WTC11 (cell line): Measurements from ENCODE around the gene RIN3. TPM values are rescaled to one million over a fixed set of nuclear protein-coding genes. Genes with fewer than 3 reads are reported as not detected.

Source experiments
- ATAC-seq: fragments of 200-7000 bp; cut with Tn5 transposase; 2 replicates; pipeline ENCODE4 v1.10.0; 2021; ENCODE audit warnings: mild to moderate bottlenecking, moderate library complexity
- CTCF ChIA-PET: fragments of 300-600 bp; sonication (Branson Sonifier 250); formaldehyde crosslinking; loops from one replicate; lab custom pipeline; 2021; ENCODE audit warnings: antibody characterized with exemption; lab: Charles Lee
- POLR2A ChIA-PET: fragments of 350-600 bp; sonication (Branson Sonifier 250); formaldehyde crosslinking; loops from one replicate; lab custom pipeline; 2021; ENCODE audit warnings: antibody characterized with exemption; lab: Charles Lee
- DNase-seq: peaks from one replicate; pipeline ENCODE4 v3.0.0; 2021; ENCODE audit warnings: low spot score
- H3K27ac Mint-ChIP-seq: 2 replicates; pipeline ENCODE4 v1.8.0; 2021; ENCODE audit warnings: mixed read lengths
- H3K27me3 Mint-ChIP-seq: 2 replicates; pipeline ENCODE4 v1.8.0; 2021; ENCODE audit warnings: low read depth, mild to moderate bottlenecking, moderate library complexity, mixed read lengths
- H3K36me3 Mint-ChIP-seq: 2 replicates; pipeline ENCODE4 v1.8.0; 2021; ENCODE audit warnings: mixed read lengths
- H3K4me1 Mint-ChIP-seq: 2 replicates; pipeline ENCODE4 v1.8.0; 2022; ENCODE audit warnings: mixed read lengths
- H3K4me3 Mint-ChIP-seq: 2 replicates; pipeline ENCODE4 v1.8.0; 2021; ENCODE audit warnings: mild to moderate bottlenecking, moderate library complexity, mixed read lengths
- H3K9me3 Mint-ChIP-seq: 2 replicates; pipeline ENCODE4 v1.8.0; 2021; ENCODE audit warnings: mixed read lengths
- ELF4 ChIP-seq: sonication (generic); formaldehyde crosslinking; IDR thresholded peaks from 2 replicates; pipeline ENCODE4 v1.8.1; 2022; ENCODE audit warnings: low read depth, mild to moderate bottlenecking, moderate library complexity, missing genetic modification reagents
- EMX1 ChIP-seq: fragments of 250-450 bp; sonication (Bioruptor Pico); IDR thresholded peaks from 2 replicates; pipeline ENCODE4 v1.8.0; 2021; ENCODE audit warnings: mild to moderate bottlenecking
- NR2C2 ChIP-seq: sonication (generic); formaldehyde crosslinking; IDR thresholded peaks from 2 replicates; pipeline ENCODE4 v1.8.0; 2022; ENCODE audit warnings: mild to moderate bottlenecking, missing genetic modification reagents
- RORB ChIP-seq: fragments of 250-450 bp; sonication (Bioruptor Pico); IDR thresholded peaks from 2 replicates; pipeline ENCODE4 v1.9.0; 2021; ENCODE audit warnings: mild to moderate bottlenecking
- ZNF232 ChIP-seq: sonication (generic); formaldehyde crosslinking; IDR thresholded peaks from 2 replicates; pipeline ENCODE4 v1.8.0; 2022; ENCODE audit warnings: mild to moderate bottlenecking, missing genetic modification reagents
- ZNF317 ChIP-seq: sonication (generic); formaldehyde crosslinking; IDR thresholded peaks from 2 replicates; pipeline ENCODE4 v1.8.1; 2023; ENCODE audit warnings: low read depth, mild to moderate bottlenecking, moderate library complexity, missing genetic modification reagents, borderline replicate concordance
- total RNA-seq: library from RNA; stranded (reverse); gene quantifications from 3 replicates; pipeline ENCODE4 v1.2.3, GENCODE V29; 2021
- TF ChIP-seq, protein P1 (sequence below): sonication (generic); formaldehyde crosslinking; IDR thresholded peaks from 2 replicates; pipeline ENCODE4 v1.8.1; 2023; ENCODE audit warnings: mild to moderate bottlenecking, missing genetic modification reagents, moderate library complexity
- TF ChIP-seq, protein P2 (sequence below): sonication (generic); formaldehyde crosslinking; conservative IDR thresholded peaks from 2 replicates; pipeline ENCODE4 v1.8.1; 2023; ENCODE audit warnings: mild to moderate bottlenecking, low read depth, missing genetic modification reagents, moderate library complexity
- TF ChIP-seq, protein P3 (sequence below): fragments of 250-450 bp; sonication (Bioruptor Pico); conservative IDR thresholded peaks from 2 replicates; pipeline ENCODE4 v1.9.0; 2021; ENCODE audit warnings: mild to moderate bottlenecking
- TF ChIP-seq, protein P4 (sequence below): sonication (generic); formaldehyde crosslinking; IDR thresholded peaks from 2 replicates; pipeline ENCODE4 v1.8.0; 2023; ENCODE audit warnings: missing genetic modification reagents, mild to moderate bottlenecking, borderline replicate concordance
- TF ChIP-seq, protein P5 (sequence below): sonication (generic); formaldehyde crosslinking; IDR thresholded peaks from 2 replicates; pipeline ENCODE4 v1.8.1; 2023; ENCODE audit warnings: mild to moderate bottlenecking, missing genetic modification reagents
- TF ChIP-seq, protein P6 (sequence below): fragments of 250-450 bp; sonication (Bioruptor Pico); IDR thresholded peaks from 2 replicates; pipeline ENCODE4 v1.9.0; 2021; ENCODE audit warnings: mild to moderate bottlenecking, borderline replicate concordance
- TF ChIP-seq, protein P7 (sequence below): fragments of 250-450 bp; sonication (Bioruptor Pico); IDR thresholded peaks from 2 replicates; pipeline ENCODE4 v1.9.0; 2021; ENCODE audit warnings: mild to moderate bottlenecking

Gene RIN3
- total RNA-seq, 1 experiment from 2014 or later: 3.3 TPM

DNA sequence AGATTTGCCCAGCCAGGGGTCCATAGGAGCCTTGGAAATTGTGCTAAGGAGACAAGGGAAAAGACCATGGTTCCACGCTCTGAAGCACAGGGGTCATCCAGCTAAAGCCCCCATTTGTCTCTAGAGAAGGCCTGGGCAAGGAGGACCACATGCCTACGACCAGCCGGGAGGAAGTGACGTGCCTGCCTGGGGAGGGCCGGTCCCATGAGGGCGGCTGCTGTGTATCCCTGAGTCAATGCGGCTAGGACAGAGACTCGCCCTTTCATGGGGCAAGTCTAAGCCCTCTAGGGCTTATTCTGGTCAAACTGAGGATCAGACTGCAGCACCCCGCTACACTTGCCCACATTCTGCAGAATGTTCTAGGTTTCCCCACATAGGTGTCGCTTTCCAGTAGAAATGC is 20.6 kb upstream of the RIN3 start (continued):
- TF ChIP-seq ZNF317 (CRISPR knock-in tag): no peak
- TF ChIP-seq, protein P1, sequence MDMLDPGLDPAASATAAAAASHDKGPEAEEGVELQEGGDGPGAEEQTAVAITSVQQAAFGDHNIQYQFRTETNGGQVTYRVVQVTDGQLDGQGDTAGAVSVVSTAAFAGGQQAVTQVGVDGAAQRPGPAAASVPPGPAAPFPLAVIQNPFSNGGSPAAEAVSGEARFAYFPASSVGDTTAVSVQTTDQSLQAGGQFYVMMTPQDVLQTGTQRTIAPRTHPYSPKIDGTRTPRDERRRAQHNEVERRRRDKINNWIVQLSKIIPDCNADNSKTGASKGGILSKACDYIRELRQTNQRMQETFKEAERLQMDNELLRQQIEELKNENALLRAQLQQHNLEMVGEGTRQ (CRISPR knock-in tag): no peak

DNA sequence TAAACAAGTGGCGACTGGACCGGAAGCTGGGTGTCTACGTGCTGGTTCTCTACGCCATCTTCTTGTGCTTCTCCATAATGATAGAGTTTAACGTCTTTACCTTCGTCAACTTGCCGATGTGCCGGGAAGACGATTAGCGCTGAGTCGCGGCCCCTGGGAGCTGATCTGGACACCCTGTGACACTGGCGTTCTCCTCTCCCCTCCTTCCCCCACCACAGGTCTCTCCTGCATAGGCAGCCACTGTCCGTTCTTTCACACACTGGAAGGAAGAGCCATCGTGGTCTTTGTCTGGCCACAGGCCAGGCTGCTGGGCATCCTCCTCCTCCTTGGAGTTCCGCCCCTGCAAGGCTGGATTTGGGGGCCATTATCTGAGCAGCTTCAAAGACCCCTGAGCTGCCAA is 20.1 kb upstream of the RIN3 start:
- no peaks in the 10 kb centered on the region for H3K9me3 Mint-ChIP-seq
- peaks cover 12% of the 10 kb centered on the region for H3K4me1 Mint-ChIP-seq
- POLR2A ChIA-PET: no interaction called here
- CTCF ChIA-PET: no interaction called here
- DNase-seq (no peak), ATAC-seq (no peak)
- no peaks in the 10 kb centered on the region for H3K36me3 Mint-ChIP-seq
- no peak overlapping the region for H3K27ac Mint-ChIP-seq
- H3K27me3 Mint-ChIP-seq: no peaks in the 10 kb centered on the region
- H3K4me3 Mint-ChIP-seq: no peak overlapping the region
- no peak for TF ChIP-seq ZNF232
- TF ChIP-seq, protein P2, sequence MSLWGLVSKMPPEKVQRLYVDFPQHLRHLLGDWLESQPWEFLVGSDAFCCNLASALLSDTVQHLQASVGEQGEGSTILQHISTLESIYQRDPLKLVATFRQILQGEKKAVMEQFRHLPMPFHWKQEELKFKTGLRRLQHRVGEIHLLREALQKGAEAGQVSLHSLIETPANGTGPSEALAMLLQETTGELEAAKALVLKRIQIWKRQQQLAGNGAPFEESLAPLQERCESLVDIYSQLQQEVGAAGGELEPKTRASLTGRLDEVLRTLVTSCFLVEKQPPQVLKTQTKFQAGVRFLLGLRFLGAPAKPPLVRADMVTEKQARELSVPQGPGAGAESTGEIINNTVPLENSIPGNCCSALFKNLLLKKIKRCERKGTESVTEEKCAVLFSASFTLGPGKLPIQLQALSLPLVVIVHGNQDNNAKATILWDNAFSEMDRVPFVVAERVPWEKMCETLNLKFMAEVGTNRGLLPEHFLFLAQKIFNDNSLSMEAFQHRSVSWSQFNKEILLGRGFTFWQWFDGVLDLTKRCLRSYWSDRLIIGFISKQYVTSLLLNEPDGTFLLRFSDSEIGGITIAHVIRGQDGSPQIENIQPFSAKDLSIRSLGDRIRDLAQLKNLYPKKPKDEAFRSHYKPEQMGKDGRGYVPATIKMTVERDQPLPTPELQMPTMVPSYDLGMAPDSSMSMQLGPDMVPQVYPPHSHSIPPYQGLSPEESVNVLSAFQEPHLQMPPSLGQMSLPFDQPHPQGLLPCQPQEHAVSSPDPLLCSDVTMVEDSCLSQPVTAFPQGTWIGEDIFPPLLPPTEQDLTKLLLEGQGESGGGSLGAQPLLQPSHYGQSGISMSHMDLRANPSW (CRISPR knock-in tag): no peak
- no peak for TF ChIP-seq EMX1
- TF ChIP-seq RORB (CRISPR knock-in tag): no peak
- TF ChIP-seq, protein P3, sequence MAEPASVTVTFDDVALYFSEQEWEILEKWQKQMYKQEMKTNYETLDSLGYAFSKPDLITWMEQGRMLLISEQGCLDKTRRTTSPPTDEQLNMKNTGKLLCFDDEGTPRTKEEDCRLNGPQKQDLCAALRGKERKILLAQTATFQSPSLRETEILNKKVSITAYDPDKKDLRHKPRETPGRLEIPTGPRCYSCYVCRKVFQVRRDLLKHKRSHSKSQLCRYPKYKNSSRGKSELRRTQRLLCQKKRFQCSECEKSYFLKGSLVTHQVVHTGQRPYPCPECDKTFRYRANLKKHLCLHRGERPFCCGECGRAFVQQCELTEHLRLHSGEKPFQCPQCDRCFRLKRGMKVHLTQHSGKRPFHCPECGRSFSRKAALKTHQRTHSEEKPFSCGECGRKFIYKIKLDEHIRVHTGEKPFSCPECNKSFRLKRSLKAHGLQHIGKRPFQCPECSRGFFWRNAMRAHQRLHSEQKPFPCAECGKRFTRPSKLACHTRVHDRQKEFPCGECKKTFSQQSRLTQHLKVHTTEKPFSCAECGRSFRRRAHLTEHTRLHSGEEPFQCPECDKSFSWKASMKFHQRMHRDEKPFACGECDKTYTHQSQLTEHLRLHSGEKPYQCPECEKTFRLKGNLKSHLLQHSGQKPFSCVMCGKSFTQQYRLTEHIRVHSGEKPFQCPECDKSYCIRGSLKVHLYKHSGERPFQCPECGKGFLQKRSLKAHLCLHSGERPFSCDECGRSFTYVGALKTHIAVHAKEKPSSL: no peak
- TF ChIP-seq, protein P4, sequence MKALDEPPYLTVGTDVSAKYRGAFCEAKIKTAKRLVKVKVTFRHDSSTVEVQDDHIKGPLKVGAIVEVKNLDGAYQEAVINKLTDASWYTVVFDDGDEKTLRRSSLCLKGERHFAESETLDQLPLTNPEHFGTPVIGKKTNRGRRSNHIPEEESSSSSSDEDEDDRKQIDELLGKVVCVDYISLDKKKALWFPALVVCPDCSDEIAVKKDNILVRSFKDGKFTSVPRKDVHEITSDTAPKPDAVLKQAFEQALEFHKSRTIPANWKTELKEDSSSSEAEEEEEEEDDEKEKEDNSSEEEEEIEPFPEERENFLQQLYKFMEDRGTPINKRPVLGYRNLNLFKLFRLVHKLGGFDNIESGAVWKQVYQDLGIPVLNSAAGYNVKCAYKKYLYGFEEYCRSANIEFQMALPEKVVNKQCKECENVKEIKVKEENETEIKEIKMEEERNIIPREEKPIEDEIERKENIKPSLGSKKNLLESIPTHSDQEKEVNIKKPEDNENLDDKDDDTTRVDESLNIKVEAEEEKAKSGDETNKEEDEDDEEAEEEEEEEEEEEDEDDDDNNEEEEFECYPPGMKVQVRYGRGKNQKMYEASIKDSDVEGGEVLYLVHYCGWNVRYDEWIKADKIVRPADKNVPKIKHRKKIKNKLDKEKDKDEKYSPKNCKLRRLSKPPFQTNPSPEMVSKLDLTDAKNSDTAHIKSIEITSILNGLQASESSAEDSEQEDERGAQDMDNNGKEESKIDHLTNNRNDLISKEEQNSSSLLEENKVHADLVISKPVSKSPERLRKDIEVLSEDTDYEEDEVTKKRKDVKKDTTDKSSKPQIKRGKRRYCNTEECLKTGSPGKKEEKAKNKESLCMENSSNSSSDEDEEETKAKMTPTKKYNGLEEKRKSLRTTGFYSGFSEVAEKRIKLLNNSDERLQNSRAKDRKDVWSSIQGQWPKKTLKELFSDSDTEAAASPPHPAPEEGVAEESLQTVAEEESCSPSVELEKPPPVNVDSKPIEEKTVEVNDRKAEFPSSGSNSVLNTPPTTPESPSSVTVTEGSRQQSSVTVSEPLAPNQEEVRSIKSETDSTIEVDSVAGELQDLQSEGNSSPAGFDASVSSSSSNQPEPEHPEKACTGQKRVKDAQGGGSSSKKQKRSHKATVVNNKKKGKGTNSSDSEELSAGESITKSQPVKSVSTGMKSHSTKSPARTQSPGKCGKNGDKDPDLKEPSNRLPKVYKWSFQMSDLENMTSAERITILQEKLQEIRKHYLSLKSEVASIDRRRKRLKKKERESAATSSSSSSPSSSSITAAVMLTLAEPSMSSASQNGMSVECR: no peak
- TF ChIP-seq ELF4 (CRISPR knock-in tag): no peak
- TF ChIP-seq, protein P5, sequence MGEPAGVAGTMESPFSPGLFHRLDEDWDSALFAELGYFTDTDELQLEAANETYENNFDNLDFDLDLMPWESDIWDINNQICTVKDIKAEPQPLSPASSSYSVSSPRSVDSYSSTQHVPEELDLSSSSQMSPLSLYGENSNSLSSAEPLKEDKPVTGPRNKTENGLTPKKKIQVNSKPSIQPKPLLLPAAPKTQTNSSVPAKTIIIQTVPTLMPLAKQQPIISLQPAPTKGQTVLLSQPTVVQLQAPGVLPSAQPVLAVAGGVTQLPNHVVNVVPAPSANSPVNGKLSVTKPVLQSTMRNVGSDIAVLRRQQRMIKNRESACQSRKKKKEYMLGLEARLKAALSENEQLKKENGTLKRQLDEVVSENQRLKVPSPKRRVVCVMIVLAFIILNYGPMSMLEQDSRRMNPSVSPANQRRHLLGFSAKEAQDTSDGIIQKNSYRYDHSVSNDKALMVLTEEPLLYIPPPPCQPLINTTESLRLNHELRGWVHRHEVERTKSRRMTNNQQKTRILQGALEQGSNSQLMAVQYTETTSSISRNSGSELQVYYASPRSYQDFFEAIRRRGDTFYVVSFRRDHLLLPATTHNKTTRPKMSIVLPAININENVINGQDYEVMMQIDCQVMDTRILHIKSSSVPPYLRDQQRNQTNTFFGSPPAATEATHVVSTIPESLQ: no peak
- no peak for TF ChIP-seq NR2C2 (CRISPR knock-in tag)
- TF ChIP-seq, protein P6, sequence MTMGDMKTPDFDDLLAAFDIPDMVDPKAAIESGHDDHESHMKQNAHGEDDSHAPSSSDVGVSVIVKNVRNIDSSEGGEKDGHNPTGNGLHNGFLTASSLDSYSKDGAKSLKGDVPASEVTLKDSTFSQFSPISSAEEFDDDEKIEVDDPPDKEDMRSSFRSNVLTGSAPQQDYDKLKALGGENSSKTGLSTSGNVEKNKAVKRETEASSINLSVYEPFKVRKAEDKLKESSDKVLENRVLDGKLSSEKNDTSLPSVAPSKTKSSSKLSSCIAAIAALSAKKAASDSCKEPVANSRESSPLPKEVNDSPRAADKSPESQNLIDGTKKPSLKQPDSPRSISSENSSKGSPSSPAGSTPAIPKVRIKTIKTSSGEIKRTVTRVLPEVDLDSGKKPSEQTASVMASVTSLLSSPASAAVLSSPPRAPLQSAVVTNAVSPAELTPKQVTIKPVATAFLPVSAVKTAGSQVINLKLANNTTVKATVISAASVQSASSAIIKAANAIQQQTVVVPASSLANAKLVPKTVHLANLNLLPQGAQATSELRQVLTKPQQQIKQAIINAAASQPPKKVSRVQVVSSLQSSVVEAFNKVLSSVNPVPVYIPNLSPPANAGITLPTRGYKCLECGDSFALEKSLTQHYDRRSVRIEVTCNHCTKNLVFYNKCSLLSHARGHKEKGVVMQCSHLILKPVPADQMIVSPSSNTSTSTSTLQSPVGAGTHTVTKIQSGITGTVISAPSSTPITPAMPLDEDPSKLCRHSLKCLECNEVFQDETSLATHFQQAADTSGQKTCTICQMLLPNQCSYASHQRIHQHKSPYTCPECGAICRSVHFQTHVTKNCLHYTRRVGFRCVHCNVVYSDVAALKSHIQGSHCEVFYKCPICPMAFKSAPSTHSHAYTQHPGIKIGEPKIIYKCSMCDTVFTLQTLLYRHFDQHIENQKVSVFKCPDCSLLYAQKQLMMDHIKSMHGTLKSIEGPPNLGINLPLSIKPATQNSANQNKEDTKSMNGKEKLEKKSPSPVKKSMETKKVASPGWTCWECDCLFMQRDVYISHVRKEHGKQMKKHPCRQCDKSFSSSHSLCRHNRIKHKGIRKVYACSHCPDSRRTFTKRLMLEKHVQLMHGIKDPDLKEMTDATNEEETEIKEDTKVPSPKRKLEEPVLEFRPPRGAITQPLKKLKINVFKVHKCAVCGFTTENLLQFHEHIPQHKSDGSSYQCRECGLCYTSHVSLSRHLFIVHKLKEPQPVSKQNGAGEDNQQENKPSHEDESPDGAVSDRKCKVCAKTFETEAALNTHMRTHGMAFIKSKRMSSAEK (CRISPR knock-in tag): no peak
- TF ChIP-seq, protein P7, sequence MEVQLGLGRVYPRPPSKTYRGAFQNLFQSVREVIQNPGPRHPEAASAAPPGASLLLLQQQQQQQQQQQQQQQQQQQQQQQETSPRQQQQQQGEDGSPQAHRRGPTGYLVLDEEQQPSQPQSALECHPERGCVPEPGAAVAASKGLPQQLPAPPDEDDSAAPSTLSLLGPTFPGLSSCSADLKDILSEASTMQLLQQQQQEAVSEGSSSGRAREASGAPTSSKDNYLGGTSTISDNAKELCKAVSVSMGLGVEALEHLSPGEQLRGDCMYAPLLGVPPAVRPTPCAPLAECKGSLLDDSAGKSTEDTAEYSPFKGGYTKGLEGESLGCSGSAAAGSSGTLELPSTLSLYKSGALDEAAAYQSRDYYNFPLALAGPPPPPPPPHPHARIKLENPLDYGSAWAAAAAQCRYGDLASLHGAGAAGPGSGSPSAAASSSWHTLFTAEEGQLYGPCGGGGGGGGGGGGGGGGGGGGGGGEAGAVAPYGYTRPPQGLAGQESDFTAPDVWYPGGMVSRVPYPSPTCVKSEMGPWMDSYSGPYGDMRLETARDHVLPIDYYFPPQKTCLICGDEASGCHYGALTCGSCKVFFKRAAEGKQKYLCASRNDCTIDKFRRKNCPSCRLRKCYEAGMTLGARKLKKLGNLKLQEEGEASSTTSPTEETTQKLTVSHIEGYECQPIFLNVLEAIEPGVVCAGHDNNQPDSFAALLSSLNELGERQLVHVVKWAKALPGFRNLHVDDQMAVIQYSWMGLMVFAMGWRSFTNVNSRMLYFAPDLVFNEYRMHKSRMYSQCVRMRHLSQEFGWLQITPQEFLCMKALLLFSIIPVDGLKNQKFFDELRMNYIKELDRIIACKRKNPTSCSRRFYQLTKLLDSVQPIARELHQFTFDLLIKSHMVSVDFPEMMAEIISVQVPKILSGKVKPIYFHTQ (CRISPR knock-in tag): no peak
